ENCODE results near the gene PWWP2A.
"Not testable (repeated sequence)": the region's sequence is repeated elsewhere in the genome, so short reads cannot be mapped to it uniquely, and the experiment has no call there.

The PWWP2A gene

GRCh38 chr5:160071516-160071915 lies 47.7 kb downstream of the PWWP2A start:
- DNase-seq, result no peak

- DNase-seq, result not testable (repeated sequence)
These were observed 50.1 kb downstream of the PWWP2A start for GRCh38 chr5:160069120-160069519.

- no peak for DNase-seq
These were observed 54.1 kb downstream of the PWWP2A start for GRCh38 chr5:160064995-160065614.

GRCh38 chr5:160064417-160064810 lies 54.8 kb downstream of the PWWP2A start:
- DNase-seq, result no peak

GRCh38 chr5:160061770-160062169 lies 57.5 kb downstream of the PWWP2A start:
- no peak for DNase-seq

DNA sequence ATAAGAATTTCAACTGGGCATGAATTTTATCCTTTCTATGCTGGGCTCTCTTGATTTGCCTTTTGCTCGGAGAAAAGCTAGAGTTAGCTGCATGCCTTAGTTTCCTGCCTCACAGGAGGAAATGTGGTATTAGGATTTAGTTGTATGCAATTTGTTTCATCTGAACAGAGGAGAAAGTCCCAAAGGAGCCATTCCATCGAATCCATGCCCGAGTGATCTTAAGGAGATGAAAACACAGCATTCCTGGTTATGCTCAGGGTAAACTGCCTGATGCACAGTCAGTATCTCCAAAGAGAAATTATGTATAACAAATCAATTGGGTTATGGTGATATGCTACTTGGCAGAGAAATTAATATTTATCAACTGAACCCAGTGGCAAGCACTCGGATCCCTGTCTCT lies 59.2 kb downstream of the PWWP2A start:
- no peak for DNase-seq

DNA sequence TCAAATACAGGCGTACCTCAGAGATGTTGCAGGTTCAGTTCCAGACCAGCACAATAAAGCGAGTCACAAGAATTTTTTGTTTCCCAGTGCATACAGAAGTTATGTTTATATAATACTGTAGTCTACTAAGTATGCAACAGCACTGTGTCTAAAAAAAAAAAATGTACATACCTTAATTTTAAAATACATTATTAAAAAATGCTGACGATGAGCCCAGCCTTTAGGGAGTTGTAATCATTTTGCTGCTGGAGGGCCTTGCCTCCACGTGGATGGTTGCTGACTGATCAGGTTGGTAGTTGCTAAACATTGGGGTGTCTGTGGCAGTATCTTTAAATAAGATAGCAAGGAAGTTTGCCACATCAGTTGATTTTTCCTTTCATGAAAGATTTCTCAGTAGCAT lies 62.0 kb downstream of the PWWP2A start:
- no peak for DNase-seq

DNA sequence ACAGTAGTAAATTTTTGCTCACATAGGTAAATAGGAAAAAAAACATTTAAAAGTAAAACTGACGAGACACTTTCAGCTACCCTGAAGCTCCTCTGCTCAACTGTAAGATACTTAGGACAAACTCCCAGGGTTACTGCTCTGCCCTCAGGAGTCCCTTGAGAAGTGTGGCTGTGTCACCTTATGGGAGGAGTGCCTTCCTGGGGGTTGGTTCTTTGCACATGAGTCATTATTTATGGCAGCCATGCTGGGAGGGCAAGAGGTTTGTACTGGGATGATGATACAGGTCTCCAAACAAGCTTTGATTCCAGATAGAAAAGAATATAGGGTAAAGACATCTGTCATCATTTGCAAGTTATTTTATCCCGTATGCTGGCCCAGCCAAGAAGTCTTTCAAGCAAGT lies 64.4 kb downstream of the PWWP2A start:
- no peak for DNase-seq

GRCh38 chr5:160054047-160054446 lies 65.2 kb downstream of the PWWP2A start:
- DNase-seq, result no peak

GRCh38 chr5:160049099-160049498 lies 70.2 kb downstream of the PWWP2A start:
- no peak for DNase-seq

DNA sequence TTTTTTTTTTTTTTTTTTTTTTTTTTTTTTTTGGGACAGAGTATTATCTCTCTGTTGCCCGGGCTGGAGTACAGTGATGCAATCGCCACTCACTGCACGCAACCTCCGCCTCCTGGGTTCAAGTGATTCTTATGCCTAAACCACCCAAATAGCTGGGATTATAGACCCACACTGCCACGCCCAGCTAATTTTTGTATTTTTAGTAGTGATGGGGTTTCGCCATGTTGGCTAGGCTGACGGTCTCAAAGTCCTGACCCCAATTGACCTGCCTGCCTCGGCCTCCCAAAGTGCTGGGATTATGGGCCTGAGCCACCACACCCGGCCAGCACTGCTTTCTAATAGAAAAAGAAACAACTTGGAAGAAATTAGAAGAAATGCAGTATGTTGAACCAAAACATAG lies 71.1 kb downstream of the PWWP2A start:
- no peak for DNase-seq

- no peak for DNase-seq
These were observed 71.8 kb downstream of the PWWP2A start for GRCh38 chr5:160047423-160047822.

DNA sequence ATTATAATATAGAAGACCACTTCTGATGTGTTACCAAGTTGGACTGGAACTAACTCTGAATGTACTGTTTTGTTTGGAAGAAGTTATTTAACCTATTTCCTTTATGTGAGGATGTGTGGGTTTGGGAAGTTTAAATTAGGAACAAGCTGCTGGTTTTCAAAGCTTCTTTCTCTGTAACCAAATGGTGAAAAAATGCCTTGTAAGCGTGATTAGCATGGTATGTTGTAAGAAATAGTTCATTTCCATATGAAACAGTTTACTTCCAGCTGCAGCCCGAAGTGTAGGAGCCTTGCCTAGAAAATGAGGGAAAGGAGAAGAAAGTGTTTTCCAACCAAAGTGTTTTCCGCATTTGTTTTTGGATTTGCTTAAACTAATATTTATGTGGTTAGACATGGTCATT lies 74.3 kb downstream of the PWWP2A start:
- no peak for DNase-seq

- DNase-seq, result no peak
These were observed 74.9 kb downstream of the PWWP2A start for GRCh38 chr5:160044391-160044804.

- DNase-seq, result no peak
These were observed 76.6 kb downstream of the PWWP2A start for GRCh38 chr5:160042671-160043070.
